OCI-LY1 (cell line): ENCODE measurements around the gene VPREB1.

ENCODE experiments used
- EZH2 ChIP-seq: fragments of 200-600 bp; sonication (generic), shearing (Covaris generic); IDR thresholded peaks from 2 replicates; pipeline ENCODE4 v1.8.0; 2017; ENCODE audit warnings: borderline replicate concordance, mixed run types, mild to moderate bottlenecking, antibody characterized with exemption, low read length, moderate library complexity, mixed read lengths
- TF ChIP-seq, protein P1 (sequence below): fragments of 200-600 bp; sonication (generic), shearing (Covaris generic); IDR thresholded peaks from 2 replicates; pipeline ENCODE4 v1.5.1; 2017; ENCODE audit warnings: mild to moderate bottlenecking, antibody characterized with exemption, low read length, moderate library complexity, mixed read lengths

DNA sequence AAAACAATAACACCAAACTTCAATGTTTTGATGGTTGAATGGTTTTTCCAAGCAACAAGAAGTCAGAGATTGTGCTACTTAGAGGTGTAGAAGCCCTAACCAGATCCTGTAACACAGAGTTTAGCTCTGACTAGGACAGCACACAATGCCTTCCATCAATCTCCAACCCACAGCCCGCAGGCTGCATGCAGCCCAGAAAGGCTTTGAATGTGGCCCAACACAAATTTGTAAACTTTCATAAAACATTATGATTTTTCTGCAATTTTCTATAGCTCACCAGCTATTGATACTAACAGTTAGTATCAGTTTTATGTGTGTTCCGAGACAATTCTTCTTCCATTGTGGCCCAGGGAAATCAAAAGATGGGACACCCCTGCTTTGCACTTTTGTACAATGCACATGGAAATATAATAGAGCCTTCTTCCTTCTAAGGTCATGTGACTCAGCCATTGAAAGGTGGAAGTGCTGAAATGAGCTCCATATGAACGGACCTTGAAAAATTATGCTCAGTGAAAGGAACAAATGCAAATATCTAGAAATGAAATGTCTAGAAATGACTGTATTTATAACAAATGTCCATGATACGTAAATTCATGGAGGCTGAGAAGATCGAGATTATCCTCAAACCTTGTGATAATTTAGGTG is 47.6 kb upstream of the VPREB1 start:
- TF ChIP-seq, protein P1, sequence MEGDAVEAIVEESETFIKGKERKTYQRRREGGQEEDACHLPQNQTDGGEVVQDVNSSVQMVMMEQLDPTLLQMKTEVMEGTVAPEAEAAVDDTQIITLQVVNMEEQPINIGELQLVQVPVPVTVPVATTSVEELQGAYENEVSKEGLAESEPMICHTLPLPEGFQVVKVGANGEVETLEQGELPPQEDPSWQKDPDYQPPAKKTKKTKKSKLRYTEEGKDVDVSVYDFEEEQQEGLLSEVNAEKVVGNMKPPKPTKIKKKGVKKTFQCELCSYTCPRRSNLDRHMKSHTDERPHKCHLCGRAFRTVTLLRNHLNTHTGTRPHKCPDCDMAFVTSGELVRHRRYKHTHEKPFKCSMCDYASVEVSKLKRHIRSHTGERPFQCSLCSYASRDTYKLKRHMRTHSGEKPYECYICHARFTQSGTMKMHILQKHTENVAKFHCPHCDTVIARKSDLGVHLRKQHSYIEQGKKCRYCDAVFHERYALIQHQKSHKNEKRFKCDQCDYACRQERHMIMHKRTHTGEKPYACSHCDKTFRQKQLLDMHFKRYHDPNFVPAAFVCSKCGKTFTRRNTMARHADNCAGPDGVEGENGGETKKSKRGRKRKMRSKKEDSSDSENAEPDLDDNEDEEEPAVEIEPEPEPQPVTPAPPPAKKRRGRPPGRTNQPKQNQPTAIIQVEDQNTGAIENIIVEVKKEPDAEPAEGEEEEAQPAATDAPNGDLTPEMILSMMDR, result no peak
- no peak for TF ChIP-seq EZH2
